GM19043 (cell line): ENCODE results near the gene MSI1.
"Not testable (repeated sequence)": the region's sequence is repeated elsewhere in the genome, so short reads cannot be mapped to it uniquely, and the experiment has no call there.

Experiments
- ATAC-seq: cut with Tn5 transposase; IDR thresholded peaks from one replicate; pipeline ENCODE4 v1.9.1; 2021; ENCODE audit warnings: low read depth; ENCODE audit not compliant: unreplicated experiment

MSI1 gene

DNA sequence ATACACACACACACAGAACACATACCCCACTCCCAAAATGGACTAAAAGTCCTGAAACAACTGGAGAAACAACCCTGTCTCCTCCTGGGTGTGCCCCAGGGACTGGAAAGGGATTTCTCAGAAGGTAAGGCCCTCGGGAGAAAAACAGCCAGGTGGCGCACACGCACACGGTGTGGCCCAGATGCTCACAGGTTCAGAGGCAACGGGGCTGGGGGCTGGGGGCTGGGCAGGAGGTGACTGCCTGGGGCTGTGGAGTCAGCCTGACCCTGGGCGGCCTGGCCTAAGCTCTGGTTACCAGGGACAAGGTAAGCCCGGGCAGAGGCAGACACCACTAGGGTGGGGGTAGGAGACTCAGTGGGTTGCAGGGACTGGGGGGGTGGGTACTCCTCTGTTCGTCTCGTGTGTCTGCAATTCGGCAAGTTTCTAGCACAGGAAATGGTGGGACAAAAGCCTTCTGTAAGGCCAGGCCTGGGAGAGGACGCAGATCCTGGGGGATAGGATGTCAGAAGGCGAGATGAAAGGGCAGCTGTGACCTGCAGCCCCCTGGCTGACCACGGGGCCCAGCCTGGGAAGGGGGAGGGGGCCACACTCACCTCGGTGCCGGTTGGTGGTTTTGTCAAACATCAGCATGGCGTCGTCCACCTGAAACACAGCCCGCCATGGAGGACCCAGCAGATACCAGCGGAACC is 10.4 kb downstream of the MSI1 start:
- no peak for ATAC-seq

DNA sequence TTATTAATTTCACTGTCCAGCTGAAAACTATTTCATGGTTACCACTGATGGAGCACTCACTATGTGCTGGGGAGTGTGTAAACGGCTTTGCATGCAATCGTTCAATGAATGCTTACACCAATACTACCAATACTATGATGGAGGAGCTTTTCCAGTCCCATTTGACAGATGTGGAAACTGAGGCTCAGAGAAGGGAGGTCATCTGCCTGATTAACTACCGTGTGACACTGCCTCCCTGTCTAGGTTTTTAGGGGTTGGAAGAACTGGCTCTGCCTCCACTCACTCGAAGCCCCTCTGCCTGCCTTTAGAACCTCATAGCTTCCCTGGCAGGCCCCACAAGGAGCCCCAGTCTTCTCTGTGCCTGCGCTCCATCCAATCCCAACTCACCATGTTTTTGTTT is 11.9 kb downstream of the MSI1 start:
- no peak for ATAC-seq

DNA sequence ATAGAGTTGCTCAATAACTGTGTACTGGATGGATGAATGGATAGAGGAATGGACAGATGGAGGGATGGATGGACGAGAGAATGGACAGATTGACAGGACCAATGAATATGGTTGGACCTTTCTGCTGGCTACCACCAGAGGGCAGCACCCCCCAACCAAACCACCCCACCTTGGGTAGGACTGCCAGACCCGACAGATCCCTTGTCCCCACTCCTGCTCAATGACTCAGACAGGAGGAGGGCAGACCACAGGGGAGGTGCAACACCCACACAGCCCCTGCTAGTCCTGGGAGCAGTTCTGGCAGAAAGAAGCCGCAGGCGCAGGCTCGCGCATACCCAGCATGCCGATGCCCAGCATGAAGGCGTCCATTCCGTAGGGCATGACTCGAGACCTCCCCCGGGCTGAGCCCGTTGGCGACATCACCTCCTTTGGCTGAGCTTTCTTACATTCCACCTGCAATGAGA is 12.4 kb downstream of the MSI1 start:
- no peak for ATAC-seq

DNA sequence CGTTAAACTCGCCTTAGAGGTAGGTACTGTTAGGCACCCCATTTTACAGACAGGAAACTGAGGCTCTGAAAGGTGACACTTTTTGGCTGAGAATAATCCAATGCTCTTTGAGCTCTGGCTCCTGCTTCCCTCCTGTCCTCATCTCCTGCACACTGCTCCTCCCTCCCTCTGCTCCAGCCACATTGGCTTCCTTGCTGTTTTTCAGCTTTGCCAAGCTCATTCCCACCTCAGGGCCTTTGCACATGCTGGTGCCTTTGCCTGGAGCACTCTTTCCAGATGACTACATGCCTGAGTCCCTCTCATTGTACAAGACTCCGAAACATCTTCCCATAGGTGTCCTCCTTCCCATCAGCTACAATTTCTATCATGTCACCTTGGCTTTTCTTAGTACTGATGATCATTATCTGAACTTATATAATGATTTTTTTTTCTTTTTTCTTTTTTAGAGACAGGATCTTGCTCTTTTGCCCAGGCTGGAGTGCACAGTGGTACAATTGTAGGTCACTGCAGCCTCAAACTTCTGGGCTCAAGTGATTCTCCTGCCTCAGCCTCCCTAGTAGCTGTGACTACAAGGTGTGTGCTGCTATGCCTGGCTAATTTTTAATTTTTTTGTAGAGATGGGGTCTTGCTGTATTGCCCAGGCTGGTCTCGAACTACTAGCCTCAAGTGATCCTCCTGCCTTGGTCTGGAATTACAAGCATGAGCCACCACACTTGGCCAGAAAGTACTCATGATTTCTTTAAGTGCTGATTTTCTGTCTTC is 15.2 kb downstream of the MSI1 start:
- ATAC-seq = no peak

DNA sequence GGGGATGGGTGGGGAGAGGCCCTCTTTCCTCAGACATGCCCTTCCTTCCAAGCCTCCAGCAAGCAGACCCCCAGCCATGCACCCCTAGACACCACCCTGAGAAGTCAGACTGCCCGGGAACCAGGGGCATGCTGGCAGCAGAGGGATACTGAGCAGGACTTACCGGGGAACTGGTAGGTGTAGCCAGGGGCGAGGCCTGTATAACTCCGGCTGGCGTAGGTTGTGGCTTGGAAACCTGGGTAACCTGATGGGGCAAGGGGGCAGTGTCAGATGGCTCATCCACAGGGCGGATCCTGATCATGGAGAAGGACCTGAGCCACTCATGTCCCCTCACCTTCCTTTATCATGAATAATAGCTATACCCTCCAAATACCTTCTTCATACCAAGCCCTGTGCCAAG is 15.8 kb downstream of the MSI1 start:
- ATAC-seq = no peak

DNA sequence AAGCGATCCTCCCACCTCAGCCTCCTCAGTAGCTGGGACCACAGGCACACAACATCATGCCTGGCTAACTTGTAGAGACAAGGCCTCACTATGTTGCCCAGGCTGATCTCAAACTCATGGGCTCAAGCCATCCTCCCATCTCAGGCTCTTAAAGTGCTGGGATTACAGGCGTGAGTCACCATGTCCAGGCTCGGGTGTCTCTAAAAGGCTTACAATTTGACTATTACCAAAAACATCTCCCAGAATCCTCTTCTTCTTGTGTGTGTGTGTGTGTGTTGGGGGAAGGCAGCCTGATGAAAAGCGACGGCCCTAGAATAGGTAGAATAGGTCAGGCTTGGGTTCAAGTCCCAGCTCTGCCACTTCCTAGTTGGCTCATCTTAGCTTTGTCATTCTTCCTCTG is 16.8 kb downstream of the MSI1 start:
- ATAC-seq = no peak

DNA sequence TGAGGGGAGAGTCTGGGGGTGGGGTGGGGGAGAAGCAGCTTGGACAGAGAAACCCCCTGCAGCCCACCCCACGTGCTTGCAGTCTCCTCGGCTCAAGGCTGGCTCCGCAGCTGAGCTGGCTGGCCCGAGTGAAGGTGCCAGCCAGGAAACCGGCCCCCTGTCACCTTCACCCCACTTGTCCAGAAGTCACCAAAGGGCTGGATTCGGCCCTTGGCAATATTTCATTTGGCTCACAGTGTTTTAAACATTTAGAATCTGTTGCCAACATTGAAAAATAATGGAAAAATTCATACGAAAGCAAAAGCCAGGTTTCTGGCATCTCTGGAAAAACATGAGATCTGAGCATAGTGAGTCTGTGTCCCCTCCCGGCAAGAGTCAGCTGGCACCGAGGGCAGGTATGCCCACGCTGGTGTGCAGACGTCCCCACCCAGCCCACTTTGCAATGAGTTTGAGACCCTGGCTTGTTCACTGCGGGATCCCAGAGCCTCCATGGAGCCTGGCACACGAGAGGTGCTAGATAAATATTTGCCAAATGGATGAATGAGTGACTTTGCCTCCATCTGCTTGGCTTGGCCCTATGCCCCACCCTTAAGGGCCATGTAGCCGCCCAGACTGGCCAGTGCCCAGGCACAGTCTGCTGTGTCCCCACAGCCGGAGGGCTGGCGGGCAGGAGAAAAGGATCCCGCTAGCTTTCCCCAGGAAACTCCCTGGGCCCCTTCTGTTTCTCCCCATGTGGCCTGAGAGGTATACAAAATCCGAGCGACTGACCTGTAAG is 18.2 kb downstream of the MSI1 start:
- no peak for ATAC-seq

DNA sequence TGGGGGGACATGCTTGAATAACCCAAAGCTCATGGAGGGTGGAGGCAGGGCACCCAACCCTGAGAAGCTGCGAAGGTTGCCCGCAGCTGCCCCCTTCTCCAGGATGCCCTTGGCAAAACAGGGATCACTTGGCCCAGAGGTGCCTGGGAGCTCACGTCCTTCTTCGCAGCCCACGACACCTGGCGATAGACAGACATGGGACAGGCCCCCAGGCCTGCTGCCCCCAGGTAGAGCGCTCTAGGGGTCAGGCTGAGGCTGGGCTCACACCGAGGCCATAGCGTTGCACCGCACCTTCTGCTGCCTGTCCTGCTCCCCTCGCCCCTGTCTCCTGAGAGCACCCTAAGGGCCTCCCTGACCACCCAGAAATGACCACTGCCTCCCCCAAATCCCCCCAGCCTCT is 21.2 kb downstream of the MSI1 start:
- ATAC-seq = no peak

DNA sequence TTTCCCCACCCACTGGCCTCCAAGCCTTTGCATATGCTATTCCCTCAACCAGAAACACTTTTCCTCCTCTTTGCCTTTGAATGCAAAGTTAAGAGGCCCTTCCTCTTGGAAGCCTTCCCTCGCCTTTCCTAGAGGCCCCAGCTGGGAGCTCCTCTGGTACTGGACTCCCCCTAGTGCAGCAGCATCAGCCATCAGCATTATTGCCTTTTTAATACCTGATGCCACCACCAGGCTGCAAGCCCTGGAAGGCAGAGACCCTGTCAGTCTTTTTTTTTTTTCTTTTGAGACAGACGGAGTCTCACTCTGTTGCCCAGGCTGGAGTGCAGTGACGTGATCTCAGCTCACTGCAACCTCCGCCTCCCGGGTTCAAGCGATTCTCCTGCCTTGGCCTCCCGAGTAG is 22.3 kb downstream of the MSI1 start:
- no peak for ATAC-seq

DNA sequence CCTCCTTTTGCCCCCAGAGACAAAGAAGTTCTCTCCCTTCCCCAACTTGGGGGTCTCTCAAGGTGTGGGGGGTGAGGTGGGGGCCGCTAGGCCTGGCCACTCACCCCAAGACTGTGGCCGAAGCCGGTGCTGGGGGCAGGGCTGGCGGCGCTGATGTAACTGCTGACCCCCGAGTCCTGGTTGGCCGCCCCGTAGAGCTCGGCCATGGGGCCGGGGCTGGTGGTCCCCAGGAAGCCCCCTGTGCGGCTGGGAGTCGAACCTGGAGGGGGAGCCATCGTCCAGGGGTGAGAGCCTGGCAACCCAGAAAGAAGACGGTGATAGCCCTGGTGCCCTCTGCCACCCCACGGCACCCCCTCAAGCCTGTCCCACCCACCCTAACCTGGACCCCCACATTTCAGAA is 22.9 kb downstream of the MSI1 start:
- no peak for ATAC-seq

DNA sequence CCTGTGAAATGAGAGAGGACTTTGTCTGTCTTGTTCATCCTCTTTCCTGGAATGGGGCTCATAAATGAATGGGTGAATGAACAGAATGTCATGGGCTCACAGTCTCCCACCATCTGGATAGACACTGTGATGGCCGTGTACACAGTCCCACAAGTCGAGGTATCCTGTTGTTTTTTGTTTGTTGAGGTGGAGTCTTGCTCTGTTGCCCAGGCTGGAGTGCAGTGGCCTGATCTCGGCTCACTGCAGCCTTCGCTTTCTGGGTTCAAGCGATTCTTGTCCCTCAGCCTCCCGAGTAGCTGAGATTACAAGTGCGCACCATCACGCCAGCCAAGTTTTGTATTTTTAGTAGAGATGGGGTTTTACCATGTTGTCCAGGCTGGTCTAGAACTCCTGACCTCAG is 25.3 kb downstream of the MSI1 start:
- no peak for ATAC-seq

DNA sequence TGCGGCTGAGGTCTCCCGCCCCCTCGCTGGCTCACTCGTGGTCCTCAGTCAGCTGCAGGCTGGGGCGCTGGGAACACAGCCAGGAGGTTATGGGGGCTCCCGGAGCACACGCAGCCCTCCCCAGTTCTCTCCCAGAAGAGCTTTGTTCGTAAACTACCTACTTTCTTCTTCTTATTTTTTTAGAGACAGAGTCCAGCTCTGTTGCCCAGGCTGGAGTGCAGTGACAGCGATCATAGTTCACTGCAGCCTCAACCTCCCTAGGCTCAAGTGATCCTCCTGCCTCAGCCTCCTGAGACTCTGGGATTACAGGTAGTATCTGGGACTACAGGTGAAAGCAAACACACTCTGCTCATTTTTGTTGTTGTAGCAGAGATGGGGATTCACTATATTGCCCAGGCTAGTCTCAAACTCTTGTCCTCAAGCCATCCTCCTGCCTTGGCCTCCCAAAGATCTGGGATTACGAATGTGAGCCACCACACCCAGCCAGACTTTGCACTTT is 25.9 kb downstream of the MSI1 start:
- ATAC-seq = no peak

DNA sequence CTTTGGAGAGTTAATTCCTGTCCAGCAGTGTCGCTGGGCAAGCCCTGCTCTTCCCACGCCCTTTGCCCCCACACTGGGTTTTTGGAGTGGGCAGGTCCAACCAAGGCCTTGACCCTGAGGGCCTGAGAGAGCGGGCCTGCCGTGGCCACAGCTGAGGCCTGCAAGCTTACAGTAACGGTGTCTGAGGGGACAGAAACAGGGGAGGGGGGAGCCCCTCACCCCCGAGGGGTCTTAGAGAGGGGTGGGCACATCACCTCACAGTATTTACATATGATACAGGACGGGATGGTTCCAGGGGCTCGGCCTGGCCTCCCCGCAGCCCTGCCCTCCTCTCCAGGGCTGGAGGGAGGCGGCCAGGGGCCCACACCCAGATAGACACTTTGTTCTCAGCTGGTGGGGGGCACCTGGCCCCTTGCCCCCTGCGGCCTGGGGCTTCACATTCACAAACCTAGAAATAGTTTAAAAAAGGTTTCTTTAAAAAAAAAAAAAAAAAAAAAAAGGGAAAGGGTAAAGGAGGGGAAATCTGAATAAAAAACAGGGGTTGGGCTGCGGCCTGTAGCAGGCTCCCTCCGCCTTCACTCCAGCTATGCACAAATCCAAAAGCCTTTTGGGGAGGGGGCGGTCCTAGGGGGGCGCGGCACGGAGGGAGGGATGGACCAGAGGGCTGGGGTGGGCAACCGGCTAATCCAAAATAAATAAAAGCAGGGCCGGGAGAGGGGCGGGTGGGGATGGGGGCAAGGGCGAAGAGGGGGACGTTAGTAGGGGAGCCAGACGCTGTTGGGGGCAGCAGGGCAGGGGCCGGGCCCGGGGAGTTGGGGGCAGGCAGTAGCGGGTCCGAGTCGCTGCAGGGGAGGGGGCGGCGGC is 26.6 kb downstream of the MSI1 start:
- no peak for ATAC-seq

DNA sequence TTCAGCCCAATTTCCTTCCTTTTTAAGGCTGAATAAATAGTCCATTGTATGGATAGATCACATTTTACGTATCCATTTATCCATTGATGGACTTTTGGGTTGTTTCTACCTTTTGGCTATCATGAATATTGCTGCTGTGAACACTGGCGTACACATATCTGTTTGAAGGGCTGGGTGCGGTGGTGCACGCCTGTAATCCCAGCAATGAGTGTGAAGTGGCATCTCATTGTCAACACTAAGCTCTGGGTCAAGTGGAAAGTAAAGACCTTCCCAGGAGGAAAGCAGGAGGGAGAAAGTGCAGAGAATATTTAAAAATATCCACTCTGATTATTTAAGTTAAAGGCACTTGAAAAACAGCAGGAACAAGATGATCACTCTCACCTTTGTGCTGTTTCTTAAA is 29.7 kb downstream of the MSI1 start:
- ATAC-seq = no peak

DNA sequence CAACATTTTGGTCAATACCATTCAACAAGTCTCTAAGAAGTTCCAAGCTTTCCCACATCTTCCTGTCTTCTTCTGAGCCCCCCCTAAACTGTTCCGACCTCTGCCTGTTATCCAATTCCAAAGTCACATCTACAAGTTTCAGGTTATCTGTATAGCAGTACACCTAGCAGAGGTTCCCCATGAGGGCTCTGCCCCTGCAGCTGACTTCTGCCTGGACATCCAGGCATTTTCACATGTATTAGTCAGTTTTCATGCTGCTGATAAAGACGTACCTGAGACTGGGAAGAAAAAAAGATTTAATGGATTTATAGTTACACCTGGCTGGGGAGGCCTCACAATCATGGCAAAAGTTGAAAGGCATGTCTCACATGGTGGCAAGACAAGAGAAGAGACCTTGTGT is 31.2 kb downstream of the MSI1 start:
- ATAC-seq = no peak

DNA sequence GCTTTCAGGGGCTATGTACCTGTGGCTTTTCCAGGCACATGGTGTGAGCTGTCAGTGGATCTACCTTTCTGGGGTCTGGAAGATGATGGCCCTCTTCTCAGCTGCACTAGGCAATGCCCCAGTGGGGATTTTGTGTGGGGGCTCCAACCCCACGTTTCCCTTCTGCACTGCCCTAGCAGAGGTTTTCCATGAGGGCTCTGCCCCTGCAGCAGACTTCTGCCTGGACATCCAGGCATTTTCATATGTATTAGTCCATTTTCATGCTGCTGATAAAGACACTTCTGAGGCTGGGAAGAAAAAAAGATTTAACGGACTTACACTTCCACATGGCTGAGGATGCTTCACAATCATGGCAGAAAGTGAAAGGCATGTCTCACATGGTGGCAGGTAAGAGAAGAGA is 32.6 kb downstream of the MSI1 start:
- ATAC-seq = not testable (repeated sequence)

DNA sequence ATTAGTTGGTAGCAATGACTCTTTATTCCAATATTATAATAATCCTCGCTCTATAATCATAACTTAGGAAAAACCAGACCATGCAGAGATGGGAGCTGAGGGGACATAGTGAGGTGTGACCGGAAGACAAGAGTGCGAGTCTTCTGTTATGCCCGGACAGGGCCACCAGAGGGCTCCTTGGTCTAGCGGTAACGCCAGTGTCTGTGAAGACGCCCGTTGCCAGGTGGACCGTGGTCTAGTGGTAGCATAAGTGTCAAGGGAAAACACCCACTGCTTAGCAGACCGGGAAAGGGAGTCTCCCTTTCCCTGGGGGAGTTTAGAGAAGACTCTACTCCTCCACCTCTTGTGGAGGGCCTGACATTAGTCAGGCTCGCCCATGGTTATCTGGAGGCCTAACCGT is 33.5 kb downstream of the MSI1 start:
- not testable (repeated sequence) for ATAC-seq

DNA sequence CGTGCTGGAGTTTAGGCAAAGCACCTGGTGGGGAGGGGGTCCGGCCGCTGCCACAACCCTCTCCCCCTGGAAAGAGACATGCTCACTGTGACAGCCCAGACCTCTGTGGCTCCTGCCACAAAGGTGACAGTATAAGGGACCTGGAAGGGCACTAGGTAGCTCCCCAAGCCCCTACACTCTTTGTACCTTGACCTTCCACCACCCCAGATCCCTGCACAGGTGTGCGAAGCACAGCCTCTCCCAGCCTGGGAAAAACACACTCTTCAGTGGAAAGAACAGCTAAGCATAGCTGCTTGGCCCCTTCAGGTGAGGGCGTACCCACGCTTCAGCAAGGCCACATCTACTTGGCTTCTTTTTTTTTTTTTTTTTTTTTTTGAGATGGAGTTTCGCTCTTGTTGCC is 36.4 kb downstream of the MSI1 start:
- no peak for ATAC-seq

DNA sequence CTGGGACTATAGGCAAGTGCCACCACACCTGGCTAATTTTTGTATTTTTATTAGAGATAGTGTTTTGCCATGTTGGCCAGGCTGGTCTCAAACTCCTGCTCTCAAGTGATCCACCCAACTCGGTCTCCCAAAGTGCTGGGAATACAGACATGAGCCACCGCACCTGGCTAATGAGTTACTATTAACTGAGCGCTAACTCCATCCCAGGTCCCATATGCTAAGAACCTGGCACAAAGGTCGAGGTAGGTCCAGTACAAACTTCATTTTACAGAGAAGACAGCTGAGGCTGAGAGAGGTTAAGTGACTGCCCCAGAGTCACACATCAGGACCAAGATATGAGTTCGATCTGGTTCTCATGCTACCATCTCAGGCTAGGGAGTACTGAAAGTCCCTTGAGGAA is 36.9 kb downstream of the MSI1 start:
- no peak for ATAC-seq

DNA sequence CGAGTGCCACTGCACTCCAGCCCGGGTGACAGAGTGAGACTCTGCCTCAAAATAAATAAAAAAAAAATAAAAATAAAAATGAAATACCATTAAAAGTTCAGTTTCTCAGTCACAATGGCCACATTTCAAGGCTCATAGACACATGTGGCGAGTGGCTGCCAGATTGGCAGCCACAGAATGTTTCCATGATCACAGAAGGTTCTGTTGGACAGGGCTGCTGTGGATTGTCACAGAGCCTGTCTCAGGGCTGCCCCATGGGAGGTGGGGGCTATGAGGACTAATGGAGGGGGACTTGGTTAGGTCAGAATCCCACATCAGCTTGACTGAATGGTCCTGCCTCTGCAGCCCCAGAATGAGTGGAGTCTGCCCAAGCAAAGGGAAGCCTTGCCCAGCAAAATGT is 37.6 kb downstream of the MSI1 start:
- no peak for ATAC-seq
